Measurements from ENCODE around the gene TNS1.

- TF ChIP-seq CTCF (IDR thresholded peaks at IDR 0.05; ENCODE audit: insufficient read depth, low read depth, low read length) = no peak
- no peak for TF ChIP-seq EZH2 (IDR thresholded peaks at IDR 0.05; ENCODE audit: insufficient read depth, low read length)
These were observed 53.3 kb downstream of the TNS1 start for GRCh38 chr2:217949447-217949846.
